Neural cell (in vitro differentiated cells): ENCODE measurements around the gene TSPEAR. TPM values are rescaled to one million over a fixed set of nuclear protein-coding genes. Genes with fewer than 3 reads are reported as not detected.

Experiments
- H2AFZ ChIP-seq: fragments of 200-600, 300-800 bp; sonication (generic), shearing (Covaris generic); 2 replicates; pipeline ENCODE4 v1.6.0; 2014; ENCODE audit warnings: low read depth, mild to moderate bottlenecking, antibody characterized with exemption, low read length, moderate library complexity
- H3F3A ChIP-seq: fragments of 200-600 bp; shearing (Covaris generic); 2 replicates; pipeline ENCODE4 v1.6.1; 2016; ENCODE audit warnings: mild to moderate bottlenecking, moderate library complexity, mixed read lengths, antibody characterized with exemption, low read length; ENCODE audit not compliant: insufficient read depth, poor library complexity, severe bottlenecking
- H3K27ac ChIP-seq: fragments of 200-600, 300-800 bp; sonication (generic), shearing (Covaris generic); 2 replicates; pipeline ENCODE4 v1.5.1; 2014; ENCODE audit warnings: mild to moderate bottlenecking, low read length, moderate library complexity
- H3K27me3 ChIP-seq: fragments of 300-800, 200-600 bp; sonication (generic), shearing (Covaris generic); 2 replicates; pipeline ENCODE4 v1.6.0; 2014; ENCODE audit warnings: mild to moderate bottlenecking, low read depth, low read length, moderate library complexity; ENCODE audit not compliant: insufficient read depth
- H3K36me3 ChIP-seq: fragments of 300-800, 200-600 bp; sonication (generic), shearing (Covaris generic); 2 replicates; pipeline ENCODE4 v1.5.1; 2014; ENCODE audit warnings: mild to moderate bottlenecking, antibody characterized with exemption, low read length, moderate library complexity; ENCODE audit not compliant: insufficient read depth
- H3K4me2 ChIP-seq: fragments of 300-800, 200-600 bp; sonication (generic), shearing (Covaris generic); 2 replicates; pipeline ENCODE4 v1.6.0; 2014; ENCODE audit warnings: mild to moderate bottlenecking, low read length
- H3K4me3 ChIP-seq: fragments of 300-800, 200-600 bp; sonication (generic), shearing (Covaris generic); 2 replicates; pipeline ENCODE4 v1.5.1; 2014; ENCODE audit warnings: mild to moderate bottlenecking, low read length, moderate library complexity
- H3K79me2 ChIP-seq: fragments of 200-600 bp; shearing (Covaris generic); replicated peaks from 2 replicates; pipeline ENCODE4 v1.6.0; 2014; ENCODE audit warnings: mild to moderate bottlenecking, low read length, moderate library complexity; ENCODE audit not compliant: insufficient read depth
- H3K9ac ChIP-seq: fragments of 300-800, 200-600 bp; sonication (generic), shearing (Covaris generic); 2 replicates; pipeline ENCODE4 v1.6.1; 2016; ENCODE audit warnings: mild to moderate bottlenecking, low read length, mixed read lengths
- H3K9me2 ChIP-seq: fragments of 200-600 bp; shearing (Covaris generic); 2 replicates; pipeline ENCODE4 v1.6.1; 2016; ENCODE audit warnings: mild to moderate bottlenecking, low read length, mixed read lengths; ENCODE audit not compliant: insufficient read depth
- H3K9me3 ChIP-seq: fragments of 200-600, 300-800 bp; sonication (generic), shearing (Covaris generic); 2 replicates; pipeline ENCODE4 v1.6.1; 2016; ENCODE audit warnings: mild to moderate bottlenecking, mixed run types, low read length, moderate library complexity, mixed read lengths
- H4K20me1 ChIP-seq: fragments of 200-600 bp; shearing (Covaris generic); 2 replicates; pipeline ENCODE4 v1.6.1; 2016; ENCODE audit warnings: mild to moderate bottlenecking, mixed run types; ENCODE audit not compliant: insufficient read depth
- CTCF ChIP-seq: fragments of 450-650 bp; IDR thresholded peaks from 2 replicates; pipeline ENCODE4 v1.5.1; 2014; ENCODE audit warnings: antibody characterized with exemption, mild to moderate bottlenecking, moderate library complexity; ENCODE audit not compliant: poor library complexity, severe bottlenecking
- EP300 ChIP-seq: fragments of 450-650 bp; conservative IDR thresholded peaks from 2 replicates; pipeline ENCODE4 v1.6.1; 2014; ENCODE audit warnings: antibody characterized with exemption, mild to moderate bottlenecking, moderate library complexity; ENCODE audit not compliant: poor library complexity, severe bottlenecking
- EZH2 ChIP-seq: fragments of 200-600, 300-800 bp; shearing (Covaris generic), sonication (generic); IDR thresholded peaks from 2 replicates; pipeline ENCODE4 v1.6.1; 2014; ENCODE audit warnings: antibody characterized with exemption, low read length, borderline replicate concordance, mild to moderate bottlenecking; ENCODE audit not compliant: insufficient read depth, poor library complexity, severe bottlenecking
- MXI1 ChIP-seq: fragments of 450-650 bp; conservative IDR thresholded peaks from 2 replicates; pipeline ENCODE4 v1.6.1; 2014; ENCODE audit warnings: antibody characterized with exemption, mild to moderate bottlenecking; ENCODE audit not compliant: poor library complexity, severe bottlenecking
- POLR2AphosphoS5 ChIP-seq: IDR thresholded peaks from 2 replicates; pipeline ENCODE4 v1.6.1; 2012
- RAD21 ChIP-seq: fragments of 450-650 bp; conservative IDR thresholded peaks from 2 replicates; pipeline ENCODE4 v1.6.1; 2014; ENCODE audit warnings: antibody characterized with exemption, mild to moderate bottlenecking, moderate library complexity
- REST ChIP-seq: IDR thresholded peaks from 2 replicates; pipeline ENCODE4 v1.6.1; 2012; ENCODE audit warnings: borderline replicate concordance
- SMC3 ChIP-seq: fragments of 450-650 bp; conservative IDR thresholded peaks from 2 replicates; pipeline ENCODE4 v1.6.1; 2014; ENCODE audit warnings: antibody characterized with exemption, mild to moderate bottlenecking, moderate library complexity; ENCODE audit not compliant: poor library complexity
- TAF1 ChIP-seq: IDR thresholded peaks from 2 replicates; pipeline ENCODE4 v1.6.1; 2012; ENCODE audit warnings: low read depth
- polyA plus RNA-seq: library from polyadenylated mRNA; depleted of rRNA; stranded (reverse); fragments of >200 nt; gene quantifications from 2 replicates; pipeline ENCODE4 v1.2.3, GENCODE V29; 2014

The TSPEAR gene
- polyA plus RNA-seq, 1 donor from 2014 or later, result 0.19 TPM

- H3K4me2 ChIP-seq, result no peak overlapping the region
- no peaks in the 10 kb centered on the region for H4K20me1 ChIP-seq
- H3K36me3 ChIP-seq, result no peaks in the 10 kb centered on the region
- H3K9ac ChIP-seq, result no peak overlapping the region
- no peaks in the 10 kb centered on the region for H3K9me2 ChIP-seq
- H2AFZ ChIP-seq, result no peak overlapping the region
- no peak for TF ChIP-seq MXI1
- no peak for TF ChIP-seq SMC3
- TF ChIP-seq EP300, result no peak
- no peak for TF ChIP-seq CTCF
- TF ChIP-seq TAF1, result no peak
- no peak for TF ChIP-seq POLR2AphosphoS5
- no peak for TF ChIP-seq RAD21
- TF ChIP-seq EZH2, result no peak
- TF ChIP-seq REST, result no peak
- H3K27me3 ChIP-seq, result no peaks in the 10 kb centered on the region
- H3K79me2 ChIP-seq, result no peaks in the 10 kb centered on the region
- H3K27ac ChIP-seq, result no peak overlapping the region
- H3K9me3 ChIP-seq, result no peaks in the 10 kb centered on the region
- H3F3A ChIP-seq, result no peaks in the 10 kb centered on the region
- no peak overlapping the region for H3K4me3 ChIP-seq
These were observed 170.6 kb downstream of the TSPEAR start for GRCh38 chr21:44540741-44541288.

GRCh38 chr21:44539991-44540666 lies 171.2 kb downstream of the TSPEAR start, which contains the start of gene KRTAP10-1:
TSS of gene KRTAP10-1 (minus strand) at chr21:44540195. CDS start at chr21:44540150, 45 bp downstream.
- TF ChIP-seq SMC3 (no peak), EP300 (no peak), CTCF (no peak), POLR2AphosphoS5 (no peak), RAD21 (no peak), EZH2 (no peak), REST (no peak), TAF1 (no peak), MXI1 (no peak)
- H2AFZ ChIP-seq, result no peak within 1 kb of the TSS

More at GRCh38 chr21:44539991-44540666, 171.2 kb downstream of the TSPEAR start, which contains the start of gene KRTAP10-1:
- Histone ChIP-seq H3K9me3 (no peaks in the 10 kb centered on the region), H4K20me1 (no peaks in the 10 kb centered on the region), H3K4me3 (no peak within 1 kb of the TSS), H3K79me2 (no peaks in the 10 kb centered on the region), H3K27ac (no peak within 1 kb of the TSS), H3K9me2 (no peaks in the 10 kb centered on the region), H3K27me3 (no peaks in the 10 kb centered on the region), H3K9ac (no peak within 1 kb of the TSS), H3K4me2 (no peak within 1 kb of the TSS), H3F3A (no peaks in the 10 kb centered on the region), H3K36me3 (no peaks in the 10 kb centered on the region)
